Spleen (tissue), 11 donors: Measurements from ENCODE around the gene TNFAIP1. TPM values are rescaled to one million over a fixed set of nuclear protein-coding genes. Genes with fewer than 3 reads are reported as not detected.
A peak's percentile ranks its signal among the peaks of the same experiment; 100 is the strongest.

ENCODE experiments used
- DNase-seq: peaks from one replicate; pipeline ENCODE4 v3.0.0-alpha.2; 2020
- H3K27ac ChIP-seq, 8 donors: fragments of 200-600 bp; sonication (generic) in 7 of 8; 1 replicate in 4 of 8; 2 replicates in 4 of 8; pipeline versions ENCODE4 v1.5.0 to v1.8.0; 2016 to 2021; ENCODE audit warnings: inconsistent platforms in 4 of 8, mild to moderate bottlenecking in 4 of 8, moderate library complexity in 1 of 8
- H3K27me3 ChIP-seq, 7 donors: fragments of 200-600 bp; sonication (generic) in 6 of 7; replicated peaks in 1 of 7; 1 replicate in 4 of 7; 2 replicates in 3 of 7; pipeline versions ENCODE4 v1.5.0 to v1.8.0; 2016 to 2021; ENCODE audit warnings: inconsistent platforms in 3 of 7, mild to moderate bottlenecking in 1 of 7
- H3K36me3 ChIP-seq, 6 donors: fragments of 200-600 bp; sonication (generic) in 5 of 6; 1 replicate in 4 of 6; 2 replicates in 2 of 6; pipeline versions ENCODE4 v1.5.0 to v1.8.0; 2016 to 2021; ENCODE audit warnings: inconsistent platforms in 2 of 6
- H3K4me1 ChIP-seq, 6 donors: fragments of 200-600 bp; sonication (generic) in 5 of 6; 1 replicate in 3 of 6; 2 replicates in 3 of 6; pipeline versions ENCODE4 v1.5.0 to v1.8.0; 2016 to 2021; ENCODE audit warnings: inconsistent platforms in 3 of 6
- H3K4me3 ChIP-seq, 8 donors: fragments of 200-600 bp; sonication (generic) in 7 of 8; 1 replicate in 4 of 8; 2 replicates in 4 of 8; pipeline versions ENCODE4 v1.5.0 to v1.8.0; 2016 to 2021; ENCODE audit warnings: inconsistent platforms in 4 of 8, mild to moderate bottlenecking in 4 of 8, moderate library complexity in 2 of 8
- H3K9me3 ChIP-seq, 8 donors: fragments of 200-600 bp; sonication (generic) in 7 of 8; 1 replicate in 4 of 8; 2 replicates in 4 of 8; pipeline versions ENCODE4 v1.5.0 to v1.8.0; 2016 to 2021; ENCODE audit warnings: inconsistent platforms in 4 of 8
- CTCF ChIP-seq, 11 experiments: fragments of 200-600 bp in 7 of 11; fragments of 450-650 bp in 4 of 11; sonication (generic) in 4 of 11; IDR thresholded peaks in 8 of 11; conservative IDR thresholded peaks in 3 of 11; 1 replicate in 7 of 11; 2 replicates in 4 of 11; pipeline versions ENCODE4 v1.4.0 to v1.8.0; 2016 to 2021; ENCODE audit warnings: antibody characterized with exemption in 11 of 11, inconsistent platforms in 4 of 11, mild to moderate bottlenecking in 1 of 11
- POLR2A ChIP-seq, 3 donors: fragments of 450-650 bp; IDR thresholded peaks; one replicate each; pipeline ENCODE4 v1.5.1; 2017; ENCODE audit warnings: antibody characterized with exemption in 3 of 3, mild to moderate bottlenecking in 1 of 3
- POLR2AphosphoS5 ChIP-seq, 3 donors: sonication (generic); formaldehyde crosslinking; IDR thresholded peaks; one replicate each; pipeline ENCODE4 v1.5.1; 2017; ENCODE audit warnings: antibody characterized with exemption in 3 of 3
- WGBS, 5 donors: extraction: QIAGEN DNeasy Blood & Tissue Kit in 3 of 5; methylation state at CpG; one replicate each; pipeline versions ENCODE4 v1.1.5 to v1.1.7; 2013 to 2018; 5-methylcytosine and 5-hydroxymethylcytosine counted together
- intact Hi-C: fragments of 100-400 bp; cut with DNase I; formaldehyde crosslinking; loops from one replicate; pipeline ENCODE4 v1.15.0; 2023; ENCODE audit warnings: low total_unique reads
- polyA plus RNA-seq, 3 donors: library from polyadenylated mRNA; stranded (reverse); fragments of 200-250 nt; gene quantifications; one replicate each; pipeline ENCODE4 v1.2.1, GENCODE V29; 2013
- total RNA-seq, 7 donors: library from RNA; depleted of rRNA in 3 of 7; stranded (reverse); fragments of >200 nt in 3 of 7; fragmentation: NEBNext Ultra II Directional in 4 of 7; extraction: Animal tissue kit (Norgen Biotek cat#: 25700) in 4 of 7; gene quantifications; one replicate each; pipeline versions ENCODE4 v1.1.0 to v1.2.1, GENCODE V29; 2016 to 2021
- donor health status: healthy with polysubstance abuse.
- donor health status: DM: no; HTN: no; CAD: no; lungs with moderate emphysema.
- donor health status: DM: no; HTN: no; CAD: no.
- donor health status: Bipolar disorder and iron deficiency.
- donor health status: healthy.
- donor health status: DM: no; HTN: no; CAD: no.
- donor health status: DM: yes; HTN: yes; CAD: no.

The TNFAIP1 gene
- total and polyA plus RNA-seq, 10 donors, result 15.2 to 154 (median 91.5) TPM

DNA sequence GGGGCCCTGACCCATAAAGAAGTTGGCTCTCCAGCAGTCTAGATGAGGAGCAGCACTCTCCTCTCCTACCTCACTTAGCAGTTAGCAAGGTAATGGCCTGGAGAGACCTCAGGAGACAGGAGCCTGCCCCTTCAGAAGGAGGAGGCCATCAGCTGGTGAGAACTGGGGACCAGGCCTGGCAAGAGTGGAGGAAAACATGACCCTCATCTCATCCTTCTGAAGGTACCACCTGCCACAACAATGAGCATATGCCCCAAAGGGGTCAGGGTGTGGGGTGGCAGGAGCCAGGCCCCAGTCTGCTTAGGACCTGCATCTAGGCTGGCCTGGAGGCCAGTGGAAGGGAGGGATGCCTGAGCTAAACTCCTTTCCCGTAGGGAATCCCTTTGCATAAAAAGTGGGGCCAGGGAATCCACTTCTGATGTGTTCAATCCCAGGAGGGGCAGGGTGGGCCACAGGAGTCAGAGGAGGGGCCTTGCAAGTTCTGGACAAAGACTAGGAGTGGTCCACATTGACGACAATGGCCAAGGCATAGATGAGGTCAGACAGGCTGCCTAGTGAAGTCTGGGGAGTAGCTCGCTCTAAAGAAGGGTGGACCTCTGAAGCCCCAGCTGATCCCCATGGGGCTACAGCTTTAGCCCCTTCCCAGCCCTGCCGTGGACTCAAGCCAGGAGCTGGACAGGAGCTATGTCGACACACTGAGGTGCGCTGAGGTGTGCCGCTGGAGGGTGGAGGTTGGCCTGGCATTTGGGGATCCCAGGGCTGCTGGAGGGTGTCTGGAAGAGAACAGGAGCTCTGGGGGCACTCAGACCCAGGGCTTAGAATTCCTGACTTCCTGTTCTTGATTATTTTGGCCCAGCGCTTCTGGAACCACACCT, 28.5 kb downstream of the TNFAIP1 start:
- 85 to 97% (median 94%) methylated on average over 6 to 8 of the region's 8 CpGs for WGBS, 5 donors
- Histone ChIP-seq H3K27ac (no peak overlapping the region), H3K9me3 (no peaks in the 10 kb centered on the region), H3K27me3 (no peaks in the 10 kb centered on the region), H3K4me3 (no peak overlapping the region), H3K4me1 (peaks cover 0 to 2% (median 0%) of the 10 kb centered on the region in 6 donors), H3K36me3 (peaks cover 11 to 73% (median 59%) of the 10 kb centered on the region in 6 donors)
- intact Hi-C loops, result no loop called here
- no peak for DNase-seq
- TF ChIP-seq CTCF (IDR thresholded peaks at IDR 0.05 in 8 of 11, conservative IDR thresholded peaks at IDR 0.05 in 3 of 11) (no peak), POLR2AphosphoS5 (IDR thresholded peaks at IDR 0.05) (peak in 1 of 3 donors; percentile 50)

GRCh38 chr17:28364665-28365363, 29.3 kb downstream of the TNFAIP1 start, which contains the start of gene SEBOX:
Gene SEBOX (minus strand): TSS chr17:28365199. CDS start chr17:28365151, 48 bp downstream.
- WGBS, 5 donors, result 89 to 95% (median 92%) methylated on average over 13 of the region's 13 CpGs
- no peaks in the 10 kb centered on the region for H3K27me3 ChIP-seq
- intact Hi-C loops, result no loop called here
- peaks cover 0 to 3% (median 0%) of the 10 kb centered on the region in 6 donors for H3K4me1 ChIP-seq
- TF ChIP-seq POLR2A (IDR thresholded peaks at IDR 0.05), result no peak
- peak in 1 of 3 donors; percentile 47 for TF ChIP-seq POLR2AphosphoS5 (IDR thresholded peaks at IDR 0.05)
- H3K36me3 ChIP-seq, result peaks cover 11 to 65% (median 51%) of the 10 kb centered on the region in 6 donors
- H3K4me3 ChIP-seq, result no peak within 1 kb of the TSS
- DNase-seq, result no peak
- H3K9me3 ChIP-seq, result no peaks in the 10 kb centered on the region
- no peak within 1 kb of the TSS for H3K27ac ChIP-seq

DNA sequence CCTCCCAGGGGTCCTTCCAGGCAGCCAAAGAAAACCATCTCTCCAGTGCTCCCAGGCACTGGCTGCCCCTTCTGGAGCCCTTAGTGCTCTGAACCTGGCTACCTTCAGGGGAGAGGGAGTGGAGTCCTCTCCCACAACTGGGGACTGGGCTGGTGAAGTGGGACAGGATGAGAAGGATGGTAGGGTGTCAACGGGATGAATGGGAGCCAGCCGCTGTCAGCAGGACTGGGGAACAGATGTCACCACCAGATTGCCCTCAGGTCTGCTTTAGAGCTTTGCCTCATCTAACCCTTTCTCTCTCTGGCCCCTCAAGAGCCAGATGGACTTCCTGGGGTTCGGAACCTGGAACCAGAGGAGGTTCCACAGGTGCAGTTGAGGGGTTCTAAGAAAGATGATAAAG, 29.9 kb downstream of the TNFAIP1 start:
- Histone ChIP-seq H3K4me1 (peaks cover 0 to 10% (median 4%) of the 10 kb centered on the region in 6 donors), H3K4me3 (no peak overlapping the region), H3K9me3 (no peaks in the 10 kb centered on the region), H3K36me3 (peaks cover 9 to 59% (median 45%) of the 10 kb centered on the region in 6 donors), H3K27me3 (no peaks in the 10 kb centered on the region), H3K27ac (no peak overlapping the region)
- DNase-seq, result no peak
- intact Hi-C loops, result no loop called here
- 87 to 93% (median 90%) methylated on average over 2 to 3 of the region's 3 CpGs for WGBS, 5 donors
- TF ChIP-seq POLR2A (IDR thresholded peaks at IDR 0.05) (no peak), CTCF (IDR thresholded peaks at IDR 0.05 in 8 of 11, conservative IDR thresholded peaks at IDR 0.05 in 3 of 11) (no peak), POLR2AphosphoS5 (IDR thresholded peaks at IDR 0.05) (no peak)

GRCh38 chr17:28366605-28367004, 31.0 kb downstream of the TNFAIP1 start:
- DNase-seq, result no peak
- WGBS, 5 donors, result 65 to 93% (median 83%) methylated on average over 1 of the region's 1 CpG
- Histone ChIP-seq H3K4me1 (peaks cover 0 to 21% (median 13%) of the 10 kb centered on the region in 6 donors), H3K4me3 (no peak overlapping the region), H3K36me3 (peaks cover 0 to 47% (median 34%) of the 10 kb centered on the region in 6 donors), H3K27me3 (peaks cover 0 to 1% (median 0%) of the 10 kb centered on the region in 7 donors), H3K9me3 (no peaks in the 10 kb centered on the region), H3K27ac (no peak overlapping the region)
- intact Hi-C loops, result no loop called here
- TF ChIP-seq POLR2A (IDR thresholded peaks at IDR 0.05), result no peak
- no peak for TF ChIP-seq CTCF (IDR thresholded peaks at IDR 0.05 in 8 of 11, conservative IDR thresholded peaks at IDR 0.05 in 3 of 11)
- TF ChIP-seq POLR2AphosphoS5 (IDR thresholded peaks at IDR 0.05), result no peak
